Measurements from ENCODE around the gene FLCN. TPM values are rescaled to one million over a fixed set of nuclear protein-coding genes. Genes with fewer than 3 reads are reported as not detected.
A peak's percentile ranks its signal among the peaks of the same experiment; 100 is the strongest.

Gene FLCN
- total and polyA plus RNA-seq, 5 donors, result 22.9 to 55.7 (median 30.7) TPM

- 94% methylated on average over 10 of the region's 10 CpGs for WGBS
- Histone ChIP-seq H3K9me3 (ENCODE audit: control insufficient read depth, low read length) (no peaks in the 10 kb centered on the region), H3K27ac (ENCODE audit: low read length) (no peak overlapping the region), H3K4me1 (ENCODE audit: control insufficient read depth, insufficient read depth, low read length) (peaks cover 7% of the 10 kb centered on the region), H3K4me3 (ENCODE audit: low read length) (no peak overlapping the region), H3K27me3 (ENCODE audit: control insufficient read depth, insufficient read depth) (no peaks in the 10 kb centered on the region)
- peak in 1 of 3 donors; percentile 59 for DNase-seq
- intact Hi-C loops (cut with DNase I), result no loop called here
- ATAC-seq, result no peak
These were observed 11.1 kb downstream of the FLCN start for GRCh38 chr17:17225901-17226300.

- WGBS, result 88% methylated on average over 8 of the region's 8 CpGs
- Histone ChIP-seq H3K27ac (ENCODE audit: low read length) (no peak overlapping the region), H3K9me3 (ENCODE audit: control insufficient read depth, low read length) (no peaks in the 10 kb centered on the region), H3K27me3 (ENCODE audit: control insufficient read depth, insufficient read depth) (no peaks in the 10 kb centered on the region), H3K4me3 (ENCODE audit: low read length) (no peak overlapping the region), H3K4me1 (ENCODE audit: control insufficient read depth, insufficient read depth, low read length) (peaks cover 7% of the 10 kb centered on the region)
- intact Hi-C loops (cut with DNase I), result no loop called here
- ATAC-seq, result no peak
- DNase-seq, result no peak
These were observed 12.8 kb downstream of the FLCN start for GRCh38 chr17:17224137-17224536.

- WGBS, result 94% methylated on average over 16 of the region's 16 CpGs
- ATAC-seq (no peak), DNase-seq (peak in 1 of 3 donors; percentile 32)
- peaks cover 3% of the 10 kb centered on the region for H3K4me1 ChIP-seq (ENCODE audit: control insufficient read depth, insufficient read depth, low read length)
- H3K27me3 ChIP-seq (ENCODE audit: control insufficient read depth, insufficient read depth), result no peaks in the 10 kb centered on the region
- no peak overlapping the region for H3K27ac ChIP-seq (ENCODE audit: low read length)
- intact Hi-C loops (cut with DNase I), result no loop called here
- no peak overlapping the region for H3K4me3 ChIP-seq (ENCODE audit: low read length)
- no peaks in the 10 kb centered on the region for H3K9me3 ChIP-seq (ENCODE audit: control insufficient read depth, low read length)
These were observed 13.2 kb downstream of the FLCN start for GRCh38 chr17:17223736-17224135.

- H3K4me3 ChIP-seq (ENCODE audit: low read length), result no peak overlapping the region
- intact Hi-C loops (cut with DNase I), result no loop called here
- H3K4me1 ChIP-seq (ENCODE audit: control insufficient read depth, insufficient read depth, low read length), result no peaks in the 10 kb centered on the region
- no peaks in the 10 kb centered on the region for H3K27me3 ChIP-seq (ENCODE audit: control insufficient read depth, insufficient read depth)
- peak in 1 of 3 donors; percentile 32 for DNase-seq
- H3K27ac ChIP-seq (ENCODE audit: low read length), result no peak overlapping the region
- 91% methylated on average over 22 of the region's 22 CpGs for WGBS
- H3K9me3 ChIP-seq (ENCODE audit: control insufficient read depth, low read length), result no peaks in the 10 kb centered on the region
- ATAC-seq, result no peak
These were observed 15.6 kb downstream of the FLCN start for GRCh38 chr17:17221329-17221728.

- peak in 1 of 3 donors; percentile 8 for DNase-seq
- Histone ChIP-seq H3K27ac (ENCODE audit: low read length) (no peak overlapping the region), H3K27me3 (ENCODE audit: control insufficient read depth, insufficient read depth) (no peaks in the 10 kb centered on the region), H3K9me3 (ENCODE audit: control insufficient read depth, low read length) (no peaks in the 10 kb centered on the region), H3K4me3 (ENCODE audit: low read length) (no peak overlapping the region), H3K4me1 (ENCODE audit: control insufficient read depth, insufficient read depth, low read length) (no peaks in the 10 kb centered on the region)
- WGBS, result 89% methylated on average over 8 of the region's 8 CpGs
- intact Hi-C loops (cut with DNase I), result no loop called here
- no peak for ATAC-seq
These were observed 16.4 kb downstream of the FLCN start for GRCh38 chr17:17220529-17220928.

GRCh38 chr17:17217995-17218394 is 19.0 kb downstream of the FLCN start:
- no peaks in the 10 kb centered on the region for H3K4me1 ChIP-seq (ENCODE audit: control insufficient read depth, insufficient read depth, low read length)
- 92% methylated on average over 3 of the region's 3 CpGs for WGBS
- no peak for ATAC-seq

GRCh38 chr17:17216776-17217175 is 20.2 kb downstream of the FLCN start:
- H3K4me1 ChIP-seq (ENCODE audit: control insufficient read depth, insufficient read depth, low read length), result no peaks in the 10 kb centered on the region
- no peak overlapping the region for H3K4me3 ChIP-seq (ENCODE audit: low read length)
- peak in 1 of 3 donors; percentile 44 for DNase-seq
- H3K27me3 ChIP-seq (ENCODE audit: control insufficient read depth, insufficient read depth), result no peaks in the 10 kb centered on the region
- 88% methylated on average over 16 of the region's 16 CpGs for WGBS
- no peak for ATAC-seq
- intact Hi-C loops (cut with DNase I), result no loop called here
- no peak overlapping the region for H3K27ac ChIP-seq (ENCODE audit: low read length)
- no peaks in the 10 kb centered on the region for H3K9me3 ChIP-seq (ENCODE audit: control insufficient read depth, low read length)

More at GRCh38 chr17:17217995-17218394, 19.0 kb downstream of the FLCN start:
- no peaks in the 10 kb centered on the region for H3K9me3 ChIP-seq (ENCODE audit: control insufficient read depth, low read length)
- H3K27me3 ChIP-seq (ENCODE audit: control insufficient read depth, insufficient read depth), result no peaks in the 10 kb centered on the region
- intact Hi-C loops (cut with DNase I), result no loop called here
- H3K27ac ChIP-seq (ENCODE audit: low read length), result no peak overlapping the region
- no peak overlapping the region for H3K4me3 ChIP-seq (ENCODE audit: low read length)
- DNase-seq, result peak in 1 of 3 donors; percentile 1

- Histone ChIP-seq H3K27ac (ENCODE audit: low read length) (no peak overlapping the region), H3K9me3 (ENCODE audit: control insufficient read depth, low read length) (no peaks in the 10 kb centered on the region), H3K27me3 (ENCODE audit: control insufficient read depth, insufficient read depth) (no peaks in the 10 kb centered on the region), H3K4me1 (ENCODE audit: control insufficient read depth, insufficient read depth, low read length) (no peaks in the 10 kb centered on the region), H3K4me3 (ENCODE audit: low read length) (no peak overlapping the region)
- WGBS, result 92% methylated on average over 17 of the region's 17 CpGs
- ATAC-seq (no peak), DNase-seq (peak in 1 of 3 donors; percentile 46)
- intact Hi-C loops (cut with DNase I), result no loop called here
These were observed 20.7 kb downstream of the FLCN start for GRCh38 chr17:17216236-17216635.

- Histone ChIP-seq H3K4me1 (ENCODE audit: control insufficient read depth, insufficient read depth, low read length) (no peaks in the 10 kb centered on the region), H3K4me3 (ENCODE audit: low read length) (no peak overlapping the region), H3K27ac (ENCODE audit: low read length) (no peak overlapping the region), H3K9me3 (ENCODE audit: control insufficient read depth, low read length) (no peaks in the 10 kb centered on the region), H3K27me3 (ENCODE audit: control insufficient read depth, insufficient read depth) (no peaks in the 10 kb centered on the region)
- intact Hi-C loops (cut with DNase I), result no loop called here
- ATAC-seq (no peak), DNase-seq (peak in 1 of 3 donors; percentile 41)
- 87% methylated on average over 8 of the region's 8 CpGs for WGBS
These were observed 21.4 kb downstream of the FLCN start for GRCh38 chr17:17215575-17215974.

- intact Hi-C loops (cut with DNase I), result no loop called here
- WGBS, result 87% methylated on average over 27 of the region's 27 CpGs
These were observed 22.1 kb downstream of the FLCN start for GRCh38 chr17:17214646-17215436.

GRCh38 chr17:17213775-17214174 is 23.2 kb downstream of the FLCN start:
- ATAC-seq (no peak), DNase-seq (peak in 1 of 3 donors; percentile 40)
- no peak overlapping the region for H3K27ac ChIP-seq (ENCODE audit: low read length)
- no peaks in the 10 kb centered on the region for H3K4me1 ChIP-seq (ENCODE audit: control insufficient read depth, insufficient read depth, low read length)
- intact Hi-C loops (cut with DNase I), result no loop called here
- H3K4me3 ChIP-seq (ENCODE audit: low read length), result no peak overlapping the region
- WGBS, result 69% methylated on average over 10 of the region's 10 CpGs
- H3K27me3 ChIP-seq (ENCODE audit: control insufficient read depth, insufficient read depth), result no peaks in the 10 kb centered on the region
- no peaks in the 10 kb centered on the region for H3K9me3 ChIP-seq (ENCODE audit: control insufficient read depth, low read length)

More at GRCh38 chr17:17214646-17215436, 22.1 kb downstream of the FLCN start:
- ATAC-seq (no peak), DNase-seq (peak in 1 of 3 donors; percentile 48)
- no peaks in the 10 kb centered on the region for H3K9me3 ChIP-seq (ENCODE audit: control insufficient read depth, low read length)
- no peaks in the 10 kb centered on the region for H3K4me1 ChIP-seq (ENCODE audit: control insufficient read depth, insufficient read depth, low read length)
- no peak overlapping the region for H3K4me3 ChIP-seq (ENCODE audit: low read length)
- no peaks in the 10 kb centered on the region for H3K27me3 ChIP-seq (ENCODE audit: control insufficient read depth, insufficient read depth)
- no peak overlapping the region for H3K27ac ChIP-seq (ENCODE audit: low read length)

Data from right cardiac atrium (tissue), 5 donors.